Skin of body (tissue), 2 donors: ENCODE results near the gene CTXND1. TPM values are rescaled to one million over a fixed set of nuclear protein-coding genes. Genes with fewer than 3 reads are reported as not detected.

Experiments
- DNase-seq: peaks from one replicate; lab custom pipeline; 2025; lab: John Stamatoyannopoulos, UW
- total RNA-seq: library from RNA; depleted of rRNA; stranded (reverse); fragments of >200 nt; gene quantifications from one replicate; pipeline ENCODE4 v1.2.3, GENCODE V29; 2014

CTXND1 gene
- total RNA-seq, 1 donor from 2014 or later, result 0.30 TPM

- no peak for DNase-seq
These were observed 8.0 kb upstream of the CTXND1 start for GRCh38 chr15:80259942-80260510.

- no peak for DNase-seq
These were observed 439 bp downstream of the CTXND1 start for GRCh38 chr15:80251428-80252120.

- no peak for DNase-seq
These were observed 1.2 kb downstream of the CTXND1 start for GRCh38 chr15:80250614-80251427.

GRCh38 chr15:80249973-80250372, 2.0 kb downstream of the CTXND1 start:
- no peak for DNase-seq

GRCh38 chr15:80247320-80247719, 4.7 kb downstream of the CTXND1 start:
- no peak for DNase-seq

- DNase-seq, result no peak
These were observed 5.6 kb downstream of the CTXND1 start for GRCh38 chr15:80246425-80246894.

GRCh38 chr15:80242802-80243201, 9.2 kb downstream of the CTXND1 start:
- DNase-seq, result no peak

- no peak for DNase-seq
These were observed 9.8 kb downstream of the CTXND1 start for GRCh38 chr15:80242132-80242769.

- no peak for DNase-seq
These were observed 10.5 kb downstream of the CTXND1 start for GRCh38 chr15:80241508-80241907.

- no peak for DNase-seq
These were observed 11.7 kb downstream of the CTXND1 start for GRCh38 chr15:80240276-80240675.

GRCh38 chr15:80234883-80235282, 17.1 kb downstream of the CTXND1 start:
- no peak for DNase-seq

GRCh38 chr15:80233581-80233980, 18.4 kb downstream of the CTXND1 start:
- no peak for DNase-seq

- no peak for DNase-seq
These were observed 20.6 kb downstream of the CTXND1 start for GRCh38 chr15:80231371-80231770.

- no peak for DNase-seq
These were observed 22.9 kb downstream of the CTXND1 start for GRCh38 chr15:80228959-80229610.

- DNase-seq, result no peak
These were observed 32.1 kb downstream of the CTXND1 start for GRCh38 chr15:80219955-80220354.

- no peak for DNase-seq
These were observed 34.6 kb downstream of the CTXND1 start for GRCh38 chr15:80217327-80217900.

- DNase-seq, result no peak
These were observed 35.1 kb downstream of the CTXND1 start for GRCh38 chr15:80216911-80217310.

GRCh38 chr15:80216141-80216540, 35.9 kb downstream of the CTXND1 start:
- no peak for DNase-seq

GRCh38 chr15:80214910-80215309, 37.1 kb downstream of the CTXND1 start:
- no peak for DNase-seq

- no peak for DNase-seq
These were observed 40.0 kb downstream of the CTXND1 start for GRCh38 chr15:80211976-80212375.
